Measurements from ENCODE around the gene MPHOSPH10. TPM values are rescaled to one million over a fixed set of nuclear protein-coding genes. Genes with fewer than 3 reads are reported as not detected.

Gene MPHOSPH10
- total RNA-seq, 1 donor from 2014 or later = 12.1 TPM

GRCh38 chr2:71113843-71114242 lies 16.6 kb upstream of the MPHOSPH10 start:
- FAIRE-seq (no peak), DNase-seq (ENCODE audit: low read depth) (no peak)
- Histone ChIP-seq H3K27me3 (ENCODE audit: control insufficient read depth, insufficient read depth, low read length) (no peaks in the 10 kb centered on the region), H3K36me3 (ENCODE audit: control insufficient read depth, insufficient read depth, low read length) (no peaks in the 10 kb centered on the region), H3K4me3 (ENCODE audit: low read depth, low read length) (no peak overlapping the region)
- TF ChIP-seq CTCF (IDR thresholded peaks at IDR 0.05; ENCODE audit: insufficient read depth, low read length, severe bottlenecking) = no peak

- Histone ChIP-seq H3K27me3 (ENCODE audit: control insufficient read depth, insufficient read depth, low read length) (no peaks in the 10 kb centered on the region), H3K4me3 (ENCODE audit: low read depth, low read length) (no peak overlapping the region), H3K36me3 (ENCODE audit: control insufficient read depth, insufficient read depth, low read length) (peaks cover 2% of the 10 kb centered on the region)
- no peak for DNase-seq (ENCODE audit: low read depth)
- FAIRE-seq = no peak
- no peak for TF ChIP-seq CTCF (IDR thresholded peaks at IDR 0.05; ENCODE audit: insufficient read depth, low read length, severe bottlenecking)
These were observed 13.4 kb upstream of the MPHOSPH10 start for GRCh38 chr2:71117063-71117462.

- H3K4me3 ChIP-seq (ENCODE audit: low read depth, low read length) = no peak overlapping the region
- FAIRE-seq (no peak), DNase-seq (ENCODE audit: low read depth) (no peak)
- peaks cover 2% of the 10 kb centered on the region for H3K36me3 ChIP-seq (ENCODE audit: control insufficient read depth, insufficient read depth, low read length)
- no peak for TF ChIP-seq CTCF (IDR thresholded peaks at IDR 0.05; ENCODE audit: insufficient read depth, low read length, severe bottlenecking)
- H3K27me3 ChIP-seq (ENCODE audit: control insufficient read depth, insufficient read depth, low read length) = no peaks in the 10 kb centered on the region
These were observed 10.2 kb upstream of the MPHOSPH10 start for GRCh38 chr2:71120195-71120594.

- peaks cover 2% of the 10 kb centered on the region for H3K36me3 ChIP-seq (ENCODE audit: control insufficient read depth, insufficient read depth, low read length)
- no peak for TF ChIP-seq CTCF (IDR thresholded peaks at IDR 0.05; ENCODE audit: insufficient read depth, low read length, severe bottlenecking)
- DNase-seq (ENCODE audit: low read depth) (no peak), FAIRE-seq (no peak)
- H3K4me3 ChIP-seq (ENCODE audit: low read depth, low read length) = no peak overlapping the region
- no peaks in the 10 kb centered on the region for H3K27me3 ChIP-seq (ENCODE audit: control insufficient read depth, insufficient read depth, low read length)
These were observed 9.0 kb upstream of the MPHOSPH10 start for GRCh38 chr2:71121479-71121878.

- no peak for TF ChIP-seq CTCF (IDR thresholded peaks at IDR 0.05; ENCODE audit: insufficient read depth, low read length, severe bottlenecking)
These were observed 7.8 kb upstream of the MPHOSPH10 start for GRCh38 chr2:71122387-71123298.

More at GRCh38 chr2:71122387-71123298, 7.8 kb upstream of the MPHOSPH10 start:
- Histone ChIP-seq H3K36me3 (ENCODE audit: control insufficient read depth, insufficient read depth, low read length) (peaks cover 2% of the 10 kb centered on the region), H3K27me3 (ENCODE audit: control insufficient read depth, insufficient read depth, low read length) (no peaks in the 10 kb centered on the region), H3K4me3 (ENCODE audit: low read depth, low read length) (no peak overlapping the region)
- no peak for FAIRE-seq
- DNase-seq (ENCODE audit: low read depth) = peak; percentile 33
